Mammary epithelial cell (primary cell): ENCODE data around the gene TTLL3.

Experiments used
- CTCF ChIP-seq, 2 donors: IDR thresholded peaks in 1 of 2; conservative IDR thresholded peaks in 1 of 2; 2 replicates each; pipeline ENCODE4 v1.5.1; 2011 to 2012; ENCODE audit warnings: inconsistent platforms in 2 of 2, low read length in 2 of 2, mild to moderate bottlenecking in 2 of 2, control low read depth in 1 of 2, low read depth in 1 of 2; ENCODE audit not compliant: insufficient read depth in 1 of 2; ENCODE audit errors: extremely low read depth in 1 of 2
- EZH2 ChIP-seq: IDR thresholded peaks from 2 replicates; pipeline ENCODE4 v1.6.1; 2012; ENCODE audit warnings: low read length, inconsistent platforms, borderline replicate concordance

- TF ChIP-seq CTCF (conservative IDR thresholded peaks at IDR 0.05 in 1 of 2, IDR thresholded peaks at IDR 0.05 in 1 of 2; ENCODE audit: extremely low read depth in 1 of 2, insufficient read depth in 1 of 2, low read depth in 1 of 2, low read length in 2 of 2) (no peak), EZH2 (no peak)
Measured at GRCh38 chr3:9791790-9792404, 18.2 kb upstream of the TTLL3 start.
